Measurements from ENCODE around the gene ALDOC. TPM values are rescaled to one million over a fixed set of nuclear protein-coding genes. Genes with fewer than 3 reads are reported as not detected.
A peak's percentile ranks its signal among the peaks of the same experiment; 100 is the strongest.

Gene ALDOC
- total and polyA plus RNA-seq, 10 of the 15 experiments (the other 5 are each of a cell fraction or from before 2014, with no cell fraction given): 16.0 to 268 (median 78.2) TPM

DNA sequence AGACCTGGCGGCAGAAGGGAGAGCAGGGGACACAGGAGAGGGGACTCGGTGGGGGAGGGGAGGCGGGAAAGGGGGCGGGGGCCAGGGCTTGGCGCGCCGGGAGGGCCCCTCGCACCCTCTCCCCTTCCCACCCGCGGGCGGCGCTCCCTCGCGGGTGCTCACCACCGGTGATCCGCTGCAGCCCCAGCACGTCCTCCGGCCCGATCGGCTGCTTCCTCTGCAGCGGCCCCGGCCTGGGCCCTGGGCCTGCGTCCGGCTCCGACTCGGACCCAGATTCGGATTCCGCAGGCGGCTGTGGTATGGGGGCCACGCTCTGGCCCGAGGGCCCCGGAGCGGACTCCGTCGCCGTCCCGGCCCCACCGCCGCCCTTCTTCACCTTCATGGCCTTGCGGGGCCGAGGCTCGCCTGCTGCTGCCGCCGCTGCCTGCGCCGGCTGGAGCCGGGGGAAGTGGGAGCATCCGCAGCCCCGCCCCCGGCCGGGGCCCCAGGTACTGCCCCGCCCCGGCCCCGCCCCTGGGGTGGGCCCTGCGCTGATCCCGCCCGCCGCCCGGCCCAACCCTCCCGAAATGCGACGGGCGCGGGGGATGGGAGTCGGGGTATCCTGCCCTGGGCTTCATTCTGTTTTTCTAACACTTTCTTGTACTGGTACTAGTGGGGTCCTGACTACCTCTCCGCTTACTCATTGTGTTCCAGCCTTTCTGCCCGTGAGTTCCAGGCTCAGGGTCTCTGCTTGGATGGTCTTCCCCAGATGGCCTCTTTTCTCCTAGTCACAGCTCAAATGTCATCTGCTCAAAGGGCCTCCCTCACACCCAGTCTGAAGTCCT, 24.3 kb downstream of the ALDOC start, which contains the start of gene UNC119 (continued):
- TF ChIP-seq, protein P1, sequence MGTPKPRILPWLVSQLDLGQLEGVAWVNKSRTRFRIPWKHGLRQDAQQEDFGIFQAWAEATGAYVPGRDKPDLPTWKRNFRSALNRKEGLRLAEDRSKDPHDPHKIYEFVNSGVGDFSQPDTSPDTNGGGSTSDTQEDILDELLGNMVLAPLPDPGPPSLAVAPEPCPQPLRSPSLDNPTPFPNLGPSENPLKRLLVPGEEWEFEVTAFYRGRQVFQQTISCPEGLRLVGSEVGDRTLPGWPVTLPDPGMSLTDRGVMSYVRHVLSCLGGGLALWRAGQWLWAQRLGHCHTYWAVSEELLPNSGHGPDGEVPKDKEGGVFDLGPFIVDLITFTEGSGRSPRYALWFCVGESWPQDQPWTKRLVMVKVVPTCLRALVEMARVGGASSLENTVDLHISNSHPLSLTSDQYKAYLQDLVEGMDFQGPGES (IDR thresholded peaks at IDR 0.05): no peak
- TF ChIP-seq NFYB (IDR thresholded peaks at IDR 0.05; ENCODE audit: insufficient read depth, low read depth, low read length) (no peak), POLR2A (IDR thresholded peaks at IDR 0.05; ENCODE audit: low read depth, low read length) (peak; percentile 90), MEF2B (IDR thresholded peaks at IDR 0.05; ENCODE audit: partially characterized antibody, poor library complexity, severe bottlenecking) (no peak), SIN3A (IDR thresholded peaks at IDR 0.05; ENCODE audit: low read depth, low read length) (0 out of 2 replicates have a peak, but pooled peaks have one; percentile 50), BHLHE40 (IDR thresholded peaks at IDR 0.05; ENCODE audit: borderline replicate concordance in 1 of 2, low read depth in 2 of 2, low read length in 1 of 2) (peak in 1 of 2 experiments; percentile 46; a peak in 2 of 4 replicates), SPI1 (IDR thresholded peaks at IDR 0.05; ENCODE audit: borderline replicate concordance, insufficient read depth, low read depth, low read length) (peak; percentile 54; the same call in 1 of the 2 replicates)
